ENCODE results near the gene ALG12. TPM values are rescaled to one million over a fixed set of nuclear protein-coding genes. Genes with fewer than 3 reads are reported as not detected.

The ALG12 gene
- total and polyA plus RNA-seq, 2 of the 8 experiments (the other 6 are each of a cell fraction or from before 2014, with no cell fraction given), result 13.4 to 22.5 TPM

- H3K79me2 ChIP-seq (ENCODE audit: control insufficient read depth in 1 of 2, insufficient read depth in 2 of 2, low read length in 2 of 2), result no peaks in the 10 kb centered on the region
- H3K9me3 ChIP-seq (ENCODE audit: insufficient read depth in 2 of 2, low read depth in 1 of 2, low read length in 1 of 2), result no peaks in the 10 kb centered on the region
- H3K14ac ChIP-seq (ENCODE audit: insufficient read length), result no peak overlapping the region
- H3K9ac ChIP-seq (replicated peaks in 1 of 4; ENCODE audit: extremely low read depth in 1 of 4, low read depth in 3 of 4, low read length in 3 of 4), result no peak overlapping the region
- no peak overlapping the region for H3K23ac ChIP-seq (ENCODE audit: insufficient read length)
- H3K27me3 ChIP-seq (replicated peaks in 1 of 4; ENCODE audit: control insufficient read depth in 3 of 4, extremely low read depth in 1 of 4, insufficient read depth in 3 of 4, low read length in 3 of 4), result no peaks in the 10 kb centered on the region
- H3K23me2 ChIP-seq (ENCODE audit: low read depth, low read length), result no peaks in the 10 kb centered on the region
- H2BK20ac ChIP-seq (ENCODE audit: low read length), result no peak overlapping the region
- H2AK5ac ChIP-seq (ENCODE audit: low read depth, low read length), result no peak overlapping the region
- H3K4me3 ChIP-seq (ENCODE audit: extremely low read depth in 1 of 4, insufficient read depth in 2 of 4, low read depth in 3 of 4, low read length in 4 of 4), result no peak overlapping the region
- H2BK5ac ChIP-seq (ENCODE audit: low read depth, low read length), result no peak overlapping the region
- no peak overlapping the region for H3K4me2 ChIP-seq (ENCODE audit: insufficient read depth in 1 of 2, low read depth in 2 of 2, low read length in 2 of 2)
- H3K27ac ChIP-seq (ENCODE audit: low read depth, low read length), result no peak overlapping the region
- peaks cover 2 to 17% of the 10 kb centered on the region in 2 experiments for H4K20me1 ChIP-seq (replicated peaks in 1 of 2; ENCODE audit: control insufficient read depth in 1 of 2, insufficient read depth in 2 of 2, low read length in 2 of 2)
- ChIA-PET CTCF (ENCODE audit: partially characterized antibody) (interaction anchor here (0.9 kb wide), 1 partner anchor 11 kb away, joined by 3 read pairs; no protein-coding TSS in a partner anchor), POLR2A (ENCODE audit: partially characterized antibody) (no interaction called here)
- 89% methylated on average over 27 of the region's 27 CpGs; no CpG with 5 or more reads in 1 of the 2 experiments for WGBS, 2 experiments (ENCODE audit: extremely low coverage in 1 of 2, insufficient coverage in 1 of 2, insufficient read length in 1 of 2, insufficient replicate concordance in 2 of 2, low coverage in 1 of 2, low lambda C conversion rate in 2 of 2, missing lambda C conversion rate in 1 of 2)
- H4K91ac ChIP-seq (replicated peaks; ENCODE audit: insufficient read length, low read length), result no peak overlapping the region
- peak overlapping the region; percentile 1 for H3K56ac ChIP-seq (replicated peaks; ENCODE audit: insufficient read length, low read depth, low read length)
- no peak for DNase-seq (ENCODE audit: low read depth in 1 of 2, low spot score in 2 of 2)
- FAIRE-seq, result no peak
- no peak overlapping the region for H3K18ac ChIP-seq (ENCODE audit: extremely low read depth, low read length)
- H2BK120ac ChIP-seq (replicated peaks; ENCODE audit: low read depth, low read length), result no peak overlapping the region
- H3K4me1 ChIP-seq (replicated peaks in 1 of 4; ENCODE audit: control insufficient read depth in 3 of 4, insufficient read depth in 4 of 4, low read length in 3 of 4), result no peaks in the 10 kb centered on the region; a peak in 1 of 7 replicates
- H4K8ac ChIP-seq (ENCODE audit: extremely low read depth, insufficient read depth, low read length), result no peak overlapping the region
- no peak overlapping the region for H2BK12ac ChIP-seq (ENCODE audit: low read depth, low read length)
- H3K79me1 ChIP-seq (ENCODE audit: low read depth, low read length), result peaks cover 2% of the 10 kb centered on the region; the same call in 1 of the 2 replicates
- H3K36me3 ChIP-seq (ENCODE audit: control insufficient read depth in 2 of 4, insufficient read depth in 4 of 4, low read length in 3 of 4), result peaks cover 0 to 6% (median 1%) of the 10 kb centered on the region in 4 experiments; a peak in 4 of 8 replicates
- H2AFZ ChIP-seq (ENCODE audit: low read length), result no peak overlapping the region
- H3K4ac ChIP-seq (replicated peaks; ENCODE audit: insufficient read length, low read depth, low read length), result no peak overlapping the region
- no peak overlapping the region for H4K5ac ChIP-seq (ENCODE audit: insufficient read length, low read depth, low read length)
- no peak overlapping the region for H2BK15ac ChIP-seq (ENCODE audit: low read length)
- TF ChIP-seq TCF12 (IDR thresholded peaks at IDR 0.05; ENCODE audit: low read depth, low read length) (no peak), ASH2L (IDR thresholded peaks at IDR 0.05; ENCODE audit: low read length) (no peak), SP4 (IDR thresholded peaks at IDR 0.05; ENCODE audit: low read length) (no peak), JUND (IDR thresholded peaks at IDR 0.05; ENCODE audit: low read length) (no peak)
These were observed 7.7 kb downstream of the ALG12 start for GRCh38 chr22:49910229-49911155.

Measured in H1 (cell line).